IPS DF 19.7 (cell line): ENCODE results near the gene FAM221A.
"Not testable (repeated sequence)": the region's sequence is repeated elsewhere in the genome, so short reads cannot be mapped to it uniquely, and the experiment has no call there.

Experiments
- DNase-seq: peaks from one replicate; pipeline ENCODE4 v3.0.0-alpha.2; 2013; ENCODE audit warnings: low read depth, low spot score

The FAM221A gene

GRCh38 chr7:23679898-23680413, at the start of gene FAM221A:
FAM221A (plus strand) TSS chr7:23680199; CDS start chr7:23680219, 20 bp downstream.
- DNase-seq: peak; percentile 52

- no peak for DNase-seq
Observed at GRCh38 chr7:23633417-23633816, 46.6 kb upstream of the FAM221A start.

- no peak for DNase-seq
Observed at GRCh38 chr7:23645822-23646221, 34.2 kb upstream of the FAM221A start.

- DNase-seq: no peak
Observed at GRCh38 chr7:23653942-23654341, 26.1 kb upstream of the FAM221A start.

GRCh38 chr7:23654508-23654907, 25.5 kb upstream of the FAM221A start:
- DNase-seq: peak; percentile 25

- no peak for DNase-seq
Observed at GRCh38 chr7:23655433-23655832, 24.6 kb upstream of the FAM221A start.

- DNase-seq: no peak
Observed at GRCh38 chr7:23658831-23659427, 21.1 kb upstream of the FAM221A start.

GRCh38 chr7:23661385-23661784, 18.6 kb upstream of the FAM221A start:
- DNase-seq: no peak

GRCh38 chr7:23662124-23662983, 17.6 kb upstream of the FAM221A start:
- DNase-seq: no peak

- DNase-seq: no peak
Observed at GRCh38 chr7:23662984-23663313, 17.1 kb upstream of the FAM221A start.

GRCh38 chr7:23664122-23664521, 15.9 kb upstream of the FAM221A start:
- no peak for DNase-seq

GRCh38 chr7:23672033-23672432, 8.0 kb upstream of the FAM221A start:
- no peak for DNase-seq

GRCh38 chr7:23680414-23681405, 711 bp downstream of the FAM221A start:
- peak; percentile 80 for DNase-seq

- not testable (repeated sequence) for DNase-seq
Observed at GRCh38 chr7:23684041-23684440, 4.0 kb downstream of the FAM221A start.

GRCh38 chr7:23685731-23686130, 5.7 kb downstream of the FAM221A start:
- DNase-seq: no peak

GRCh38 chr7:23687011-23687410, 7.0 kb downstream of the FAM221A start:
- no peak for DNase-seq

- no peak for DNase-seq
Observed at GRCh38 chr7:23689165-23689564, 9.2 kb downstream of the FAM221A start.

- DNase-seq: no peak
Observed at GRCh38 chr7:23691320-23691719, 11.3 kb downstream of the FAM221A start.

- no peak for DNase-seq
Observed at GRCh38 chr7:23693224-23693623, 13.2 kb downstream of the FAM221A start.

- DNase-seq: no peak
Observed at GRCh38 chr7:23696916-23697441, 17.0 kb downstream of the FAM221A start.

- DNase-seq: no peak
Observed at GRCh38 chr7:23698822-23699221, 18.8 kb downstream of the FAM221A start.

GRCh38 chr7:23700046-23700445, 20.0 kb downstream of the FAM221A start:
- no peak for DNase-seq
